RPMI8226 (cell line): Measurements from ENCODE around the gene ERCC6.

Experiments used
- DNase-seq: peaks from one replicate; pipeline ENCODE4 v3.0.0-alpha.2; 2015

The ERCC6 gene

GRCh38 chr10:49543604-49544003, 4.7 kb upstream of the ERCC6 start:
- no peak for DNase-seq

DNA sequence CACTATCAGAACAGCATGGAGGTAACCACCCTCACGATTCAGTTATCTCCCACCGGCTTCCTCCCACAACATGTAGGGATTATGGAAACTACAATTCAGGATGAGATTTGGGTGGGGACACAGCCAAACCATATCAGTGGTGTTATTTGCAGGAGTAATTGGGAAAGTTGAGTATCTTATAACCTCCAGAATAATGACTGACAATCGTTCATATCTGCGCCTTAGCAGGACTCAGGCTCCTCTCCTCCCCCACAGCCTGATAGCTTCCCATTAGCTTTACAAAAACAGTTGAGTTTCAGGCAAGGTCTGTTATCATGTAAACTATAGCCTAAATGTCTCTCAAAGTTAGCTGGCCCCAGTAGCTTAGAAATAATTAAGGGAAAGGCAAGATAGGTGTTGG, 3.4 kb upstream of the ERCC6 start:
- no peak for DNase-seq

DNA sequence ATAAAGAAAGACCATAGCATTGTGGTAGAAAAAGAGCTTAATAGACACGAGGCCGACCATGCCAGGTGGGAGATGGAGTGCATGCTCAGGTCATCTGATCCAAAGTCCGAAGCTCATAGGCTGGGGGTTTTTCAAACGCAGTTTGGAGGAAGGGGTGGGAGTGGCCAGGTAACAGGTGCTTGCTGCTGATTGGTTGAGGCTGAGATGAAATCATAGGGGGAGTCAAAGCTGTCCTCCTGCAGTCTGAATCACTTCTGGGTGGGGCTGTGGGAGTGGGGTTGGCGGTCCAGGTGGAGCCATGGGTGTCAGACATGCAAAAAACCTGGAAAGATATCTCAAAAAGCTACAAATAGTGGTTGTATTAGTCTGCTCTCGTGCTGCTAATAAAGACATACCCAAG, 2.8 kb upstream of the ERCC6 start:
- no peak for DNase-seq

GRCh38 chr10:49540056-49540797, 1.3 kb upstream of the ERCC6 start:
- DNase-seq, result no peak

GRCh38 chr10:49539320-49539885, 482 bp upstream of the ERCC6 start:
- peak; percentile 44 for DNase-seq

GRCh38 chr10:49534670-49535381, 4.1 kb downstream of the ERCC6 start:
- DNase-seq, result no peak

- DNase-seq, result no peak
Measured at GRCh38 chr10:49532461-49532860, 6.5 kb downstream of the ERCC6 start.

- no peak for DNase-seq
Measured at GRCh38 chr10:49528977-49529506, 9.9 kb downstream of the ERCC6 start.

GRCh38 chr10:49527850-49528249, 11.1 kb downstream of the ERCC6 start:
- DNase-seq, result no peak

GRCh38 chr10:49527061-49527460, 11.9 kb downstream of the ERCC6 start:
- no peak for DNase-seq

DNA sequence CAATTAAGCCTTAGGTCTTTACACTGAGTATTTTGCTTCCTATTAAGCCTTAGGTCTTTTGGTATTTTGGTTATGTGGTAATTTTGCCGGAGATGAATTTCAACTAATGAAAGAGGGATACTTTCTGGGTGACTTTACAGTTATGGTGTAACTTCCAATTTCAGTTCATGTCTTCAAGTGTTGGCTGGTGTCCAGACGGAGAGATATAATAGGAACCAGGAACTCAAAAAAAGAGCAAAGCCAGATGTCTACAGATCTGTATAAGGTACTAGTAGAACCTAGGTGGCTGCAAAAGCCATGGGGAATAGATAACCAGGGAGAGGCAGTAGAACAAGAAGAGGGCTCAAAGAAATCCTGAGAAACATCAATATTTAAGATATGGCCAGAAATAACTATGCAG, 12.3 kb downstream of the ERCC6 start:
- DNase-seq, result no peak

DNA sequence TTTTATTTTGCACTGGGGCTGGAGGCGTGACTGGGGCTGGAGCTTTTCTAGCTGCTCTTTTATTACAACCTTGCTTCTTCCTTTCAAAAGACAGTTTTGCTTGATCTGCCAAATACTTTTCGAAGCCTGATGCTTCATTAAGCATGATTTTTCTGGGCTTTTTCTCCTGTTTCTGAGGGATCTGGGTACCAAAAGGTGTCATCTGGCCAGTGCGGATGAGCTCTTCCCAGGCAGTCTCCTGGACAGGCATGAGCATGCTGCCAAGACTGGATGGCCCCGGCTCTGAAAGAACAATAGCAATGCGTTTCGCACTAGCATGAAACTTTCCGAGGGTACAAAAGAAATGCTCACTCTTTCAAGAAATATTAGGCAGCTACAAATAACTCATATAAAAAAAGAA, 14.4 kb downstream of the ERCC6 start:
- no peak for DNase-seq

DNA sequence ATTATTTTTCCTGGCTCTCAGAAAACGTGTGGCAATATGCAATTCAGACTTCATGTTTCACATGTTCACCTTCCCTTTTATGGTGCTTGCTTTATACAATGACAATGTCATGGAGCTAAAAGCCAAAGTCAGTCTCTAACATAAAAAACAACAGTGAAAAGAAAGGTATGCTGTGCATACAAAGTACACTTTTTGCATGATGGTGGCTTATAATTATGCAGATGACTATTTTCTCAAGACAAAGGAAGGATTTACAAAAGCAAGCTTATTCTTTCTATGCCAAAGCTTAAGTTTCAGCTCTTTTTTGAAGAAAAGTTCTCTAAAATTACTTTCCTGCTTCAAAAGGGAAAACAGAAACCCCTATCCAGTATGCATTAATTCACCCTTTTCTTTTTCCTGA, 15.6 kb downstream of the ERCC6 start:
- no peak for DNase-seq

DNA sequence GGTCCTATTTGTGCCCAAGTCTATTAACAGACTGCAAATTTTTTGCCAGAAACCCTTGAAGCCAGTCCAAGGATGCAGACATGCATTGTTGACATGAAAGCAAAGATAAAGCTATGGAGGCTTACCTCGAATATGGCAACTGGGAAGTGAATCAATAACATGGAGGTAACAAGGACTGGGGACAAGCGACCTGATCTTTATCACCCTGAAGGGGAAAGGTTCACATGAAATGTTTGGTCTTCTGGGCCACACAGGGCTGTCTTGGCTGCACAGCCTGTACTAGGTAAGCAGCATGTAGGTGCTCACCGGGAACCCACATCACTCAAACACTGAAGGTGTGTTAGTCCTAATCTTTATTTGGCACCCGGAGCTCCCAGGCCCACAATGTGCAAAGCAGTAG, 17.9 kb downstream of the ERCC6 start:
- no peak for DNase-seq

DNA sequence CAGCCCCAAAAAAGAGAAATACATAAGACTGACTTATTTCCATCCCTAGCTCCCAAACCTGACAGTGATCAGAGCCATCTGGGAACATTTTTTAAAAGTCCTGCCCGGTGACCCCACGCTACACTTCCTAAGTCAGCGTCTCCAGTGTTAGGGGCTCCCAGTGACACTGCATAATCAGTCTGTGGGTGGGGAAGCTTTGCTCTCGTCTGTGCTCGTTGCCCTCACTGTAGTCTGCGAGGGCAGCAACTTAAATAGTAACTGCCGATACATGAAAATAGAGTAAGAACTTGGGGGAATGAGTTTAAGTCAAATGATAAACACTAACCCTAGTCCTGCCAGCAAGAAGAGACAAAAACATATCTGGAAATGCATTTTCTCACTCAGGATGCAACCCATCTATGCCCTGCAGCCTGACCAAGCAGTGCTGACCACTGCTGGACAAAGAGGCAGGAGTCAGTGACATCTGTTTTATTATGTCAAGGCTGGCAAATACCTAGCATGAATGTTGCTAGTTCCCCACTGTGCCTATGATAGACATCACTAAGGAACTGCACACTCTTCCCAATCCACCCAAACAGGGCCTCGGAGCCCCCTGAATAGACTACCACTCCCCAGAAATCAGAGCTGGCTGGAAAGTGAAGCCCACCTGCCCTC, 18.7 kb downstream of the ERCC6 start:
- no peak for DNase-seq

GRCh38 chr10:49519717-49520116, 19.2 kb downstream of the ERCC6 start:
- no peak for DNase-seq

DNA sequence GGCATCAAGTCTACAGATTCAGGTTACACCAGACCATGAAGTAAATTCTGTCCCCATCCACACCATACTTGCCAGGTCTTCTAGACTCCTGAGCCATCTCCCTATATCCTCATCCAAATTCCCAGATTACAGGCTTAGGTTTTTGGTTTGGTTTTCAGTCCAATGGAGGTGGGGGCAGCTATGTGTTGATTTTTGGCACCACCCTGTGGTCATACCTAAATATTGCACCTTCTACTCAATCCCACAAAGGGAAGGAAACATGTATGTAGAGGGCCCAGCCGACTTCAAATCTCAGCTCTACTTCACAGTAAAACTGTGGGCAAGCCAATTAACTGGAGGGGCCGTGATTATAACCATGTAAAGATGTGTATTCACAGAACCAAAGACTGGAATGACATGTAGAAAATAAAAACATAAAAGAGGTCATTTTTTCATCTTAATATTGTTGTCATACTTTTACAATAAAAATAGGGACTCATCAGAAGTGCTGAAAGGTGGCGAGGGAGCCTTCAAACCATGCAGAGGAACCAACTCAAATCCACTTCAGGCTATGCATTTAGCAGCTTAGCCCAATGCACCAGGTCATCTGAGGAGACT, 19.8 kb downstream of the ERCC6 start:
- DNase-seq, result peak; percentile 34

- DNase-seq, result no peak
Measured at GRCh38 chr10:49518566-49518965, 20.4 kb downstream of the ERCC6 start.

- DNase-seq, result no peak
Measured at GRCh38 chr10:49516216-49516970, 22.5 kb downstream of the ERCC6 start.

DNA sequence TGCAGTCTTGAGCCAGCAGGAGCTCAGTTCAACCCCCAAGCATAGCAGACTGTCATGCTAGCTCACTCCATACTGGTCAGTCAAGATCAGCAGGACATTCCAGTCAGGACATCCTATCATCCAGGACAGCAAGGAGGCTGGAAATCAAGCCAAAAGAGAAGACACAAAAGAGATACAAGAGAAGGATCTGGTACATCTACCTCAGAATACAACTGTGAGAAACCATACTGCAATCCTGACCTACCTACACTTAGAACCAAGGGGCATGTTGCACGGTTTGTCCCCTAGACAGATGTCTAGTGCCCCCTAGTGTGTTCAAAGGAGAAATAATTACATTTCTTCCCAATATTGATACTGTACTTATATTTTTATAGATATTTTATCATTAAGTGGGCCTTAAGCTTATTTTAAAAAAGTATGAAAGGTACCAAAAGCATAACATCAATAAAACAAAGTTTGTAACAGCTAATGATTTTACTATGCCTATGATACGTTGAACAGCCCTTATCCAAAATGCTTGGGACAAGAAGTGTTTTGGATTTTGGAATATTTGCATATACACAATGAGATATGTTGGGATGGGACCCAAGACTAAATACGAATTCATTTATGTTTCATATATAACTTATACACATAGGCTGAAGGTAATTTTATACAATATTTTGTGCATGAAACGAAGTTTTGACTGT, 26.7 kb downstream of the ERCC6 start:
- DNase-seq, result peak; percentile 12

DNA sequence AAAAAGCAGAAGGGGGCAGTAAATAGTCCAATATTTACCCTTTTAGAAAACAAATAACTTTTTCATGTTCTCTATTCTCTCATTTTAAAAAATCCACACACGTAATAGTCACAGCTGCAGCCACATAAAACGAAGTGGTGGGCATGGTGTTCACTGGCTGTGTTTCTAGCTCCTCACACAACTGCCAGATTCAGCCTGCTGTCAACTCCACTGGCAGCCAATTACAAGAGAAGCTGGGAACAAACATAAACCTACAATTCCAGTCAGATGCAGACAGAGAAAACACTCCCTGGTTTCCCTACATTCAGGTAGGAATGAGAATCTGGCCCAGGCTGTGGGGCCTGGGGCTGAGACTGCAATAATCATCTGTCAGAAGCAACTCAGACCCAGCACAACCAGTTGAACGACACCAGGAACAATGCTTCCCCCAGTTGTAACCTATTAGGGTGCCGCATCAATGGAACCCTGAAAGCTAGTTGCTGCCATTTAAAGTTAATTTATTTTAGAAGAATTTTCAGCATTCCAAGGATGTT, 29.1 kb downstream of the ERCC6 start:
- DNase-seq, result no peak
